H1 (cell line): ENCODE measurements around the gene ARF6. TPM values are rescaled to one million over a fixed set of nuclear protein-coding genes. Genes with fewer than 3 reads are reported as not detected.
A peak's percentile ranks its signal among the peaks of the same experiment; 100 is the strongest.

Experiments
- BACH1 ChIP-seq: IDR thresholded peaks from 2 replicates; pipeline ENCODE4 v1.6.1; 2012; ENCODE audit warnings: low read length, improper control_type of control experiment
- BRCA1 ChIP-seq: IDR thresholded peaks from 2 replicates; pipeline ENCODE4 v1.6.1; 2012; ENCODE audit warnings: low read depth, low read length, improper control_type of control experiment
- CBX5 ChIP-seq: fragments of 300-800, 300-1000 bp; sonication (generic); IDR thresholded peaks from 2 replicates; pipeline ENCODE4 v1.7.1; 2016; ENCODE audit warnings: antibody characterized with exemption, low read length, low read depth
- CBX8 ChIP-seq: fragments of 300-800, 300-1000 bp; sonication (generic); IDR thresholded peaks from 2 replicates; pipeline ENCODE4 v1.7.1; 2016; ENCODE audit warnings: low read depth, low read length, borderline replicate concordance
- CEBPB ChIP-seq: IDR thresholded peaks from 2 replicates; pipeline ENCODE4 v1.6.1; 2012; ENCODE audit warnings: low read depth, low read length
- CHD1 ChIP-seq: IDR thresholded peaks from 2 replicates; pipeline ENCODE4 v1.6.1; 2012; ENCODE audit warnings: low read depth, low read length, improper control_type of control experiment
- CTBP2 ChIP-seq: IDR thresholded peaks from 2 replicates; pipeline ENCODE4 v1.7.0; 2011; ENCODE audit warnings: borderline replicate concordance, mild to moderate bottlenecking, moderate library complexity, mixed read lengths, low read length; ENCODE audit not compliant: insufficient read depth, insufficient read length
- GABPA ChIP-seq: IDR thresholded peaks from 2 replicates; pipeline ENCODE4 v1.6.1; 2011; ENCODE audit warnings: mild to moderate bottlenecking, low read length, moderate library complexity, borderline replicate concordance; ENCODE audit not compliant: insufficient read depth
- HDAC2 ChIP-seq, 2 experiments: fragments of 300-600 bp in 1 of 2; sonication (generic) in 1 of 2; IDR thresholded peaks; 2 replicates each; pipeline ENCODE4 v1.6.1; 2011 to 2012; ENCODE audit warnings: low read depth in 2 of 2, low read length in 2 of 2, mild to moderate bottlenecking in 2 of 2, moderate library complexity in 2 of 2, borderline replicate concordance in 1 of 2, inconsistent platforms in 1 of 2
- MAX ChIP-seq: IDR thresholded peaks from 2 replicates; pipeline ENCODE4 v1.6.1; 2012; ENCODE audit warnings: inconsistent platforms
- PHF8 ChIP-seq: fragments of 200-600 bp; sonication (generic); conservative IDR thresholded peaks from 2 replicates; pipeline ENCODE4 v1.7.1; 2012; ENCODE audit warnings: low read depth, mild to moderate bottlenecking, inconsistent platforms, low read length, moderate library complexity
- POLR2AphosphoS5 ChIP-seq: IDR thresholded peaks from 2 replicates; pipeline ENCODE4 v1.6.1; 2011; ENCODE audit warnings: low read depth, low read length
- RAD21 ChIP-seq, 2 experiments: IDR thresholded peaks in 1 of 2; conservative IDR thresholded peaks in 1 of 2; 2 replicates each; pipeline ENCODE4 v1.6.1; 2011; ENCODE audit warnings: low read depth in 2 of 2, low read length in 2 of 2, improper control_type of control experiment in 1 of 2, inconsistent platforms in 1 of 2, mild to moderate bottlenecking in 1 of 2, moderate library complexity in 1 of 2
- RBBP5 ChIP-seq: IDR thresholded peaks from 2 replicates; pipeline ENCODE4 v1.7.1; 2012; ENCODE audit warnings: low read depth, mild to moderate bottlenecking, inconsistent platforms, low read length, moderate library complexity, borderline replicate concordance
- RFX5 ChIP-seq: IDR thresholded peaks from 2 replicates; pipeline ENCODE4 v1.6.1; 2011; ENCODE audit warnings: low read depth, low read length, improper control_type of control experiment, borderline replicate concordance
- SAP30 ChIP-seq: fragments of 300-600 bp; sonication (generic); IDR thresholded peaks from 2 replicates; pipeline ENCODE4 v1.7.1; 2012; ENCODE audit warnings: low read length, moderate library complexity, mild to moderate bottlenecking, inconsistent platforms; ENCODE audit not compliant: insufficient read depth, insufficient replicate concordance
- SIN3A ChIP-seq, 2 experiments: IDR thresholded peaks in 1 of 2; conservative IDR thresholded peaks in 1 of 2; 2 replicates each; pipeline ENCODE4 v1.6.1; 2011 to 2012; ENCODE audit warnings: low read length in 2 of 2, improper control_type of control experiment in 1 of 2, low read depth in 1 of 2, mild to moderate bottlenecking in 1 of 2
- SIX5 ChIP-seq: IDR thresholded peaks from 2 replicates; pipeline ENCODE4 v1.6.1; 2011; ENCODE audit warnings: mild to moderate bottlenecking, low read depth, low read length
- SP1 ChIP-seq: IDR thresholded peaks from 2 replicates; pipeline ENCODE4 v1.6.1; 2011; ENCODE audit warnings: low read depth, low read length
- SP2 ChIP-seq: IDR thresholded peaks from 2 replicates; pipeline ENCODE4 v1.6.1; 2012; ENCODE audit warnings: mild to moderate bottlenecking, low read length, inconsistent platforms
- SP4 ChIP-seq: IDR thresholded peaks from 2 replicates; pipeline ENCODE4 v1.6.1; 2012; ENCODE audit warnings: low read length, inconsistent platforms
- SRF ChIP-seq: IDR thresholded peaks from 2 replicates; pipeline ENCODE4 v1.6.1; 2011; ENCODE audit warnings: mild to moderate bottlenecking, low read depth, low read length, moderate library complexity
- SUZ12 ChIP-seq: fragments of 200-600 bp; sonication (generic); IDR thresholded peaks from 2 replicates; pipeline ENCODE4 v1.6.1; 2012; ENCODE audit warnings: mild to moderate bottlenecking, inconsistent platforms, low read length, moderate library complexity, mixed read lengths
- TBP ChIP-seq: IDR thresholded peaks from 2 replicates; pipeline ENCODE4 v1.6.1; 2011; ENCODE audit warnings: low read depth, low read length, improper control_type of control experiment
- TCF12 ChIP-seq: IDR thresholded peaks from 2 replicates; pipeline ENCODE4 v1.6.1; 2011; ENCODE audit warnings: low read depth, mild to moderate bottlenecking, low read length
- TEAD4 ChIP-seq: IDR thresholded peaks from 2 replicates; pipeline ENCODE4 v1.6.1; 2012; ENCODE audit warnings: low read depth, low read length, inconsistent platforms, mixed read lengths
- YY1 ChIP-seq: IDR thresholded peaks from 2 replicates; pipeline ENCODE4 v1.6.1; 2011; ENCODE audit warnings: low read depth, mild to moderate bottlenecking, low read length
- polyA plus RNA-seq, 7 experiments: library from polyadenylated mRNA; depleted of rRNA in 3 of 7; stranded (reverse) in 5 of 7; unstranded in 2 of 7; fragments of >200 nt in 5 of 7; fragments of 200-250 nt in 2 of 7; gene quantifications; 1 replicate in 5 of 7; 2 replicates in 1 of 7; 4 replicates in 1 of 7; pipeline versions ENCODE4 v1.2.1 to v1.2.3, GENCODE V29; 2011 to 2013; ENCODE audit warnings: missing spikeins in 2 of 7, mixed read lengths in 2 of 7
- total RNA-seq: library from RNA; stranded (reverse); fragmentation: NEBNext Ultra II Directional; extraction: Animal tissue kit (Norgen Biotek cat#: 25700); gene quantifications from 2 replicates; pipeline ENCODE4 v1.2.1, GENCODE V29; 2021

ARF6 gene
- total and polyA plus RNA-seq, 2 of the 8 experiments (the other 6 are each of a cell fraction or from before 2014, with no cell fraction given): 17.2 to 56.7 TPM

GRCh38 chr14:49861699-49862088 is 31.2 kb upstream of the ARF6 start (continued):
- TF ChIP-seq SIX5 (no peak), CTBP2 (no peak), SP2 (no peak), CBX5 (no peak), SRF (peak; percentile 93), PHF8 (no peak), TBP (peak; percentile 83), CHD1 (no peak), TCF12 (no peak), RAD21 (IDR thresholded peaks at IDR 0.05 in 1 of 2, conservative IDR thresholded peaks at IDR 0.05 in 1 of 2; ENCODE audit: low read depth in 2 of 2, low read length in 2 of 2) (no peak), SP4 (no peak), POLR2AphosphoS5 (peak; percentile 88), YY1 (no peak), HDAC2 (IDR thresholded peaks at IDR 0.05; ENCODE audit: borderline replicate concordance in 1 of 2, low read depth in 2 of 2, low read length in 2 of 2) (0 out of 4 replicates have a peak, but pooled peaks of 1 of the 2 experiments have one; percentile 21), MAX (0 out of 2 replicates have a peak, but pooled peaks have one; percentile 15), SP1 (no peak), BRCA1 (no peak), SIN3A (conservative IDR thresholded peaks at IDR 0.05 in 1 of 2, IDR thresholded peaks at IDR 0.05 in 1 of 2; ENCODE audit: low read depth in 1 of 2, low read length in 2 of 2) (no peak), CEBPB (no peak), RBBP5 (no peak; the same call in 1 of the 2 replicates), GABPA (no peak), TEAD4 (no peak), SAP30 (peak; percentile 66), SUZ12 (no peak), RFX5 (no peak), BACH1 (no peak), CBX8 (no peak)
